Smooth muscle cell of the brain vasculature (primary cell): ENCODE data around the gene ENAH.
"Not testable (repeated sequence)": the region's sequence is repeated elsewhere in the genome, so short reads cannot be mapped to it uniquely, and the experiment has no call there.

Source experiments
- DNase-seq: peaks from one replicate; pipeline ENCODE4 v3.0.0-alpha.2; 2012; ENCODE audit warnings: low read depth, low spot score

ENAH gene

GRCh38 chr1:225677350-225678124 lies 24.6 kb upstream of the ENAH start:
- no peak for DNase-seq

GRCh38 chr1:225674381-225674780 lies 21.5 kb upstream of the ENAH start:
- no peak for DNase-seq

DNA sequence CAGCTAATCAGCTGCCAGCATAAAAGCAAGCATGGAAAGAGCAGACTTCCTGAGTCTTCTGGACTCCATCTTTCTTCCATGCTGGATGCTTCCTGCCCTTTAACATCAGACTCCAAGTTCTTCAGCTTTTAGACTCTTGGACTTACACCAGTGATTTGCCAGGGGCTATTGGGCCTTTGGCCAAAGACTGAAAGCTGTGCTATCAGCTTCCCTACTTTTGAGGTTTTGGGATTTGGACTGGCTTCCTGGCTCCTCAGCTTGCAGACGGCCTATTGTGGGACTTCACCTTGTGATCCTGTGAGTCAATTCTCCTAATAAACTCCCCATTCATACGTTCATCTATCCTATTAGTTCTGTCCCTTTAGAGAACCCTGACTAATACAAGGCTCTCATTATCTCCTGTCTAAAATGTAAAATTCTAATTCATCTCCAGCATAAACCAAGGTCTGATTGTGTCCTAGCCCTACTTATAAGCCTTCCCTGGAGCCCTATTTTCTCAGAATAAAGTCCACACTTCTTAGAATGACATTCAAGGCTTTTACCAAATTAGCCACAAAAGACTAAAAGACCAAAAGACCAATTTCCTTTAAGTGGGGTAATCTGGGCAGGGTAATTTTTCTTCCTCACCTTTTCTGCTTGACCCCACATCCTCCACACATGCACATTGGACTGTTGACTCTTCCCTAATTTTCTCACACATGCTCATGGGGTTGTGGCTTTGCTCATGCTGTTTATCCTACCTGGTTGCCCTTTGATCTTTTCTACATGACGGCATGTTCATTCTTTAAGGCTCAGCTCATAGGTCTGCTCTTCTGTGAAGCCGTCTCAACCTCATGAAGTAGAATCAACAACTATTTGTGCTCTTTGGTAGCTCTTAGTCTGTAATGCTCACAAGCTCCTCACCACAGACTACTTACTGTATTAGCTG lies 18.1 kb upstream of the ENAH start:
- no peak for DNase-seq

DNA sequence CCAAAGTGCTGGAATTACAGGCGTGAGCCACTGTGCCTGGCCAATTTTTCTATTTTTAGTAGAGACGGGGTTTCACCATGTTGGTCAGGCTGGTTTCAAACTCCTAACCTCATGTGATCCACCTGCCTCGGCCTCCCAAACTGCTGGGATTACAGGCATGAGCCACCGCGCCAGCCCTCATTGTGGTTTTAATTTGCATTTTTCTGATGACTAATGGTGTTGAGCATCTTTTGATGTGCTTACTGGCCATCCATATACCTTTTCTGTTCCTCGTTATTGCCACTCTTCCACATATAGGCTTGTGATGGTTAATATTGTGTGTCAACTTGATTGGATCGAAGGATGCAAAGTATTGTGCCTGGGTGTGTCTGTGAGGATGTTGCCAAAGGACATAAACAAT lies 17.4 kb upstream of the ENAH start:
- no peak for DNase-seq

- DNase-seq: no peak
These were observed 15.3 kb upstream of the ENAH start for GRCh38 chr1:225668222-225668621.

- no peak for DNase-seq
These were observed 14.4 kb upstream of the ENAH start for GRCh38 chr1:225667362-225667761.

DNA sequence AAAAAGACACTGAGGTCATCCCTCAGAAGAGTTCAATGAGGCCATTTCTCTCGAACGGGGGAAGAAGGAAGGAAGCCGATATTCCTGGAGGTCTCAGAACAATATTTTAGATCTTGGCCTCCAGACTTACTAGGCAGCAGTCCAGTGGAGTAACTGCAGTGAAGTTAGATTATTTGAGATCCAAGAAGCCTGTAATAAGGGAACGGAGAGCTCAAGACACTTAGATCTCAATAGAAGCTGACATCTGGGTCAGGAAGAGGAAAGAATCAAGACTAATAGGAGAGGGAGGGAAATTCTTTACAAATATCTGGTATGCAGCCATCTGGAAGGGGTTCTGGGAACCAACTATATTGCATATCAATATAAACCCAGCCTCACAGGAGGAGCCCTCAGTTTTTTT lies 13.6 kb upstream of the ENAH start:
- no peak for DNase-seq

DNA sequence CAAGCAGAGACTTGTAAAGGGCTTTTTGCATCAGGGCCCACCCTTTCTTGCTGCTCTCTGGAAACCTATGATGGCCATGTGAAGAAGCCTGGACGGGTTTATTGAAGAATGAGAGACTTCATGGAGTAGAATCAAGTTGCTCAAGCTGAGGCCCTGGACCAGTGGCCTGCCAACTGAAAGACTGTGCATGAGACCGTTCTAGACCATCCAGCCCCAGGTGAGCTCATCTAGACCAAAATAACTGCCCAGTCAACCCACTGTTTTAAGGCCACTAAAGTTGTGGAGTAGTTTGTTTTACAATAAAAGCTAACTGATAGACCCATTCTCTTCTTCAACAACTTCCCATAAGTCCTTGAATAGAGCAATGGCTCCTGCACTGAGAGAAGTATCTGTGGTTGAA lies 11.8 kb upstream of the ENAH start:
- DNase-seq: no peak

DNA sequence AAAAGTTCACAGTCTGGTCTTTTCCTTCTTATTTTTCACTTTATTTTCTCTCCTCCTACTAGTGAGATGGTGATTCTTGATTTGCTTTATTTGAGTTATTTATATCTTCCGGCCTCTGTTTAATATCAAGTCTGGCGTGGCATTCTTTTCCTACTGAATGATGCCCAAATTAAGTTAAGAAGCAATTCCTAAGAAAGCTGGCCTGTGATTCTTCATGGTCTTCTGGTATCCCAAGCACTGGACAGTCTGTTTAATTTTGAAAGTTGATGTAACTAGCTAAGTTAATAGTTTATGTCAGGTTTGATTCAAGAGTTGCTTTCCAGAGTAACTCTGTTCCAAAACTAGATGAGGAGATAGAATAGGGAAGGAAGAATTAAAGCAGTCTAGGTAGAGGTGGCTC lies 9.2 kb upstream of the ENAH start:
- no peak for DNase-seq

GRCh38 chr1:225660544-225660946 lies 7.6 kb upstream of the ENAH start:
- DNase-seq: no peak

GRCh38 chr1:225658041-225658440 lies 5.1 kb upstream of the ENAH start:
- DNase-seq: no peak

DNA sequence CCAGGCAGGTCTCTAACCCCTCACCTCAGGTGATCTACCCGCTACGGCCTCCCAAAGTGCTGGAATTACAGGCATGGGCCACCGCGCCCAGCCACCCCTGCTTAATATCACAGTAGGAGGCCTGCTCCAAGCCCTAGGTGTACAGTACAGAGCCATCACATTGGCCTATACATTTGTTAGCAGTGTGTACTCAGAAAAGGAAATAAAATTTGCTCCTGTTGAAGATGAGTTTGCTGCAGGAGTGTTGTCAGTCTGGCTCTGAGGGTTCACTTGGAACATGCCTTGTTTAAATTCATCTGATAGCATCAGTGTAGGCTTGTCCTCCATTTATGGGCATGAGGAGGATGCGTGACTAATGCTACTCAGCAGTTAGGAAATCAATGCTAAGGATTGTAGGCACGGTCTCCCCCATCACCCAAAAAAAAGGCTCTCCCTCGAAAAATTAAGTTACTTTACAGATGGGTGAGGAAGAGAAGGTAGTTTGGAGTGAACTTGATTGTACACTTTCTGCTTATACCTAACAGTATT lies 4.6 kb upstream of the ENAH start:
- no peak for DNase-seq

DNA sequence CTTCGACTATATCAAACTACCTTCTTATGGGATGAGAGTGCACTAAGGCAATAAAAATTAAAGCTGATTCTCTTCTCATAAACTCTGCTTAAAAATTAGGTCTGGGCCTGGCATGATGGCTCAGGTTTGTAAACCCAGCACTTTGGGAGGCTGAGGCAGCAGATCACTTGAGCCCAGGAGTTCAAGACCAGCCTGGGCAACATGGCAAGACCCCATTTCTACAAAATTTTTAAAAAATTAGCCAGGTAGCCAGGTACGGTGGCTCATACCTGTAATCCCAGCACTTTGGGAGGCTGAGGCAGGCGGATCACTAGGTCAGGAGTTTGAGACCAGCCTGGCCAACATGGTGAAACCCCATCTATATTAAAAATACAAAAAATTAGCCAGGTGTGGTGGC lies 3.3 kb upstream of the ENAH start:
- not testable (repeated sequence) for DNase-seq

- peak; percentile 71 for DNase-seq
These were observed 2.8 kb upstream of the ENAH start for GRCh38 chr1:225655509-225656258.

DNA sequence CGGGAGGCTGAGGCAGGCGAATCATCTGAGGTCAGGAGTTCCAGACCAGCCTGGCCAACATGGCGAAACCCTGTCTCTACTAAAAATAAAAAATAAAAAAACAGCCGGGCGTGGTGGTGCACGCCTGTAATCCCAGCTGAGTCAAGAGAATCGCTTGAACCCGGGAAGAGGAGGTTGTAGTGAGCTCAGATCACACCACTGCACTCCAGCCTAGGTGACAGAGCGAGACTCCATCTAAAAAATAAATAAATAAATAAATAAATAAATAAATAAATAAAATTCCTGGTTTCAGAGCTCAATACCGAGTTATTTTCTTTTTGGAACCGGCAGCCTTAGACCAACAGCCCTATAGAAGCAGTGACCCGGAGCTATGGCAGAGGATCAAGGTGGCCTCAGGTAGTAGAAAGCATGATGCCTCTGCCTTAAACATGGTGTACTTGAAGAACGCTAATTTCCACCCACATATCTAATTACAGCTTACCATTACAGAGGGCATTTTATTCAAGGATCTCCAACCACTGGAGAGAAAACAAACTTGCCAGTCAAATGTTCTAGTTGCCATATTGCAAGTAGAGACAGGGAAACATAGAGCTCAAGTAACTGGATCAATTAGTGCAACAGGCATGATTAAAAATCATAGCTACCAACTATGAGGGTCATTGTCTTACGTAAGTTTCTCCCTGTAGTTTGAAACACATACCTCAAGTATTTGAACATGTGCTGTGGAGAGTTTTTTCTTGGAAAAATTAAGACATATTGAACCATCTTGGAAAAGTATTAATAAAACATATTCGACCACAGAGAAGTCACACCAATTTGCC lies 2.0 kb upstream of the ENAH start:
- no peak for DNase-seq

DNA sequence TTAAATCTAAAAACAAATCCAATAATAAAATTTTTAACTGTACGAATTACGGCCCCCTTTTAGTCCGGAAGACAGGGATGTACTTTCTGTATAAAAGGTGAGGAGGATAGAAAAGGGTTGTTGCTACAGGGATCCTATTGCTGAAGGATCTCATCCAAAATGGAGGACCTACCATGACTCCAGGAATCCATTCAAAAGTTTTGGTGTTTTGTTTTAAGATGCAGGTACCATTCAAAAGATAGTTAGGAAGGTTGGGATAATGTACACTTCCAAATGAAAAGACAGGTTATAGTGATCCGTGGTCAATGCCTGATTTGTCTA lies 1.3 kb upstream of the ENAH start:
- DNase-seq: no peak

DNA sequence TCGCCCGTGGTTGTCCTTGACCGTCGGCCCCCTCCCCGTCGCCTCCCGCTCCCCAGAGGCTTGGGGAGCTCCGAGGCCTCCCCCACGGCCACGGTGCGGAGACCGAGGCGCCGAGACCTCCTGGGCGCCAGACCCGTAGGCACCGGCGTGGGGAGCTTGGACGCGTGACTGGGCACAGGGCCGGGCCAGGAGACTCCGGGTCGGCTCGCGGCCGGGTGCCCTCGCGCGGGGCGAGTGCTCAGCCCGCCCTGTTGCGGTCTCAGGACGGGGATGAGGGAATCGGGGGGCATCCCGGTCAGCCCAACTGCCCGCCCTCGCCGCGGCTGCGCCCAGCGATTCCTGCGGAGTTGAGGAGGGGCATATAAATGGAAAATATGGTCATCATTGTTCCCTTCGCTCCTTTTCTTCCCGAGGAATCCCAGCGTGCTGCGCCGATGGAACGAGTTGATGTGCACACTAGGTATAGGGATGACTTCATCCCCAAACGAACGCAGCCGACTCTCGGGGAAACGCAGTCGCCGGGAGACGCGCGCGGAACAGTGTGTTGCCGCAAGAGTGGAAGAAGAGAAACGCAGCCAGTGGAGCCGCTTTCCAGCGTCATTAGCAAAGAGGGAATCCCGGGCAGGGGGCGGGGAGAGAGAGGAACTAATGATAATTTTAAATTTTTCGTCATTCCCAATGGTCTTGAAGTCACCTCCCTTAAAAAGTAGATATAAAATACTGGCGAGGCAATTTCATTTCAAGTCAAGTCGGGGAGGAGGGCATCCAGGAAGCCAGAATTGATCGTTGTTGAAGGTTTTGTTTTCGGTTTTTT lies 747 bp upstream of the ENAH start:
- DNase-seq: no peak

DNA sequence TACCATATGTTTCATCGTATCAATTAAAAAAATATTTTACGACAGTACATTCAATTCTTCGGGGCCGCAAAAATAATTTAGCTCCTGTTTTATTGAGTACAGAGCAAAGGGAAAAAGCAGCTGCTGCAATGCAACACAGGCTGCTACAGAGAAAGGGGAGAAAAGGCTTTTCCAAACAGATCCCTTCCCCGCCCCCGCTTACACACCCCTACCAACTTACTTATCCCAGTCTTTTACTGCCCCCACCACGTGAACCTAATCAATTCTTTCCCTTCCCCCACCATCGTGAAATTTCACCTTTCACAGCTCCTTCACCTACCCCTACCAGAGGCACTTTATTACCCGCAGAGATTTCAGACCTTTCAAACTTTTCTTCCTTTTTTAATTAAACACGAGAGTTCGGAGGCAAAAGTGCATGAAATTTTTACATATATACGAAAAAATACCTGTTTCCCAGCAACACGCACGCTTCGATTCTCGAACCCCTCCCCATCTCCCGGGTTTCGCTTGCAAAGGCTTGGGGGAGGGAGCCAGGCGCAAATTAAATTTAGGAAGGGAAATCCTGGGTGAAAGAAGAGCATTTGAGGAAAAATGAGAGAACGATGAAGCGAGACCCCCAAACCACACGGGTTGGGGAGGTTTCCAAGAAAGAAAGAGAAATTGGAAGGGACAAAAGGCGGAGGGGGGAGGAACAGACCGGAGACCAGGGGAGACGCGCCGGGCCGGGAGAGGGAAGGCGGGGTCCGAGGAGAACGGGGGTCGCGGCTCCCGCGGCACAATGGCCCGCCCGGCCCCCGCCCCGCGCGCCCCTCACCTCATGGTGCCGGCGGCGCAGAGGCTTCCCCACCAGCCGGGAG lies 823 bp downstream of the ENAH start:
- DNase-seq: no peak

- DNase-seq: no peak
These were observed 1.5 kb downstream of the ENAH start for GRCh38 chr1:225651376-225651871.
